NCI-H2107 treated with DMSO at 0.1 percent for 48 hours (cell line): ENCODE data around the gene AFAP1.

ENCODE experiments used
- DNase-seq: peaks from one replicate; lab custom pipeline; 2025; ENCODE audit not compliant: unreplicated experiment; lab: John Stamatoyannopoulos, UW

Gene AFAP1

GRCh38 chr4:7788694-7789425 is 150.8 kb downstream of the AFAP1 start:
- no peak for DNase-seq

GRCh38 chr4:7788193-7788592 is 151.5 kb downstream of the AFAP1 start:
- no peak for DNase-seq

DNA sequence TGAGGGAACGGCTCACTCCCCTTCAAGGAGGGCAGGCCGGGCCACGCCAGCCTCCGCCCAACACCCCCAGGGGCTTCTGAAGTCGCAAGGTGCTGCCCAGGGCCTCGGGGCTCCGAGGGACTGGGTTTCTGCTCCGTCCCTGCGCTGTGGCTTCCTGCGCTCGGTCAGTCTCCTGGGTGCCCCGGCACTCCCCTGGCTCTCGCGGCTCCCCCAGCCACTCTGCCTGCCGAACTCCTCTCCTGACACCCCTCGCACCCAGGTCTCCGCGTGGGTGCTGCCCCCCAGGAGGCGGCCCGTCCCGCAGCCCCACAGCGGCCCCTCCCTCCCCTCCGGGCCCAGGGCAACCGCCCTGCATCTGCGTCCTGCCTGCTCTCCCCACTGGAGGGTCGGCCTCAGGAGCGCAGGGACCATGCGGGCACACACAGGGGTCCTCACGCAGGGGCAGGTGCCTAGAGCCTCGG is 151.9 kb downstream of the AFAP1 start:
- DNase-seq, result no peak

- DNase-seq, result no peak
Observed at GRCh38 chr4:7787067-7787466, 152.6 kb downstream of the AFAP1 start.

GRCh38 chr4:7786517-7786916 is 153.1 kb downstream of the AFAP1 start:
- no peak for DNase-seq

DNA sequence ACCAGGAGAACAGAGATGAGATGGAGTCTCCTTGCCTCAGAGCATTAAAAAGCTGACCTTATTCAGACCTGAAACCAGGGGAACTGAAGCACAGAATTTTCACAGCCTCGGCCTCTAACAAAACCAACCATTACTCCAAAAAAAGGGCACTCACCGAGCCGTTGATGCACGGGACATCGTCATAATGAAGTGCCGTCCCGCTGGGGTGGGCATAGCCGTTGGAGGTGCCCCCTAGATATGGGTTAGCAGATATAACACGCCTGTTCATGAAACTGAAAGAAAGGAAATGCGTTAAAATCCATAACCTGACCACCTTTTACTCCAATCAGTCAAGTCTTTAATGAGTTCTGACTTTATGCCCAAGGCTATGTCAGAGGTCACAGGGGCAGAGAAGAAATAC is 153.6 kb downstream of the AFAP1 start:
- DNase-seq, result no peak

GRCh38 chr4:7785017-7785416 is 154.6 kb downstream of the AFAP1 start:
- no peak for DNase-seq

DNA sequence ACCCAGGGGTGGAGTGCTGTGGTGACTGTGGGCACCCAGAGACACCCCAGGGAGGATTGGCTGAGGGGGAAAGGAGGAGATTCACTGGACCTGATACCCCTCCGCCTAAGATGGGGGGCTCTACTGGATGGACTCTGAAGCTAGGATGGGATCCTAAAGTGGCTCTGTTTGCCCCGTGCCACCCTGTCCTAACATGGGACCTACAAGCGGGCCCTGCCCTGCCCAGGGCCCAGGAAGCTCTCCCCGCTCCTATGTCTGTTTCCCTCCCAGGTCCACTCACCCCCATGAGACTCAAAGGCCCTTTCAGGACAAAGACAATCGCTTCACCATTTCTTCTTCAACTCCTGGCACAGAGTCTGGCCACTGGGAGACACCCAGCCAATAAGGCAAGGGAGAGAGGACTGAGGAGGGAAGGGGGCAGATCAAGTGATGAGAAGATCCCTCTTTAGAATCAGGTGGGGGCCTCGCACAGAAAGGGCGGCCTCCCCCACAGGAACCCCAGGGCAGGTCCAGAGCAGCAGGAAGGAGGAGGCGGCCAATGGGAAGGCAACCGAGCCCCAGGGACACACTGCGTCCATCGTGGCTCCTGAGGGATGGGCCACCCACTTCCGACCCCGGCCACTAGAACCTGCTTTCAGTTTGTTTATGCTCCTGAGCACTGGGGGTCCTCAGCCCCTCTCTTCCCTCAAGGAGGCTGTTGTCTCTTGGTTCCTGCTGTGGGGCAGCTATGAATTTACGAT is 155.4 kb downstream of the AFAP1 start:
- DNase-seq, result no peak

- no peak for DNase-seq
Observed at GRCh38 chr4:7783541-7783940, 156.1 kb downstream of the AFAP1 start.

DNA sequence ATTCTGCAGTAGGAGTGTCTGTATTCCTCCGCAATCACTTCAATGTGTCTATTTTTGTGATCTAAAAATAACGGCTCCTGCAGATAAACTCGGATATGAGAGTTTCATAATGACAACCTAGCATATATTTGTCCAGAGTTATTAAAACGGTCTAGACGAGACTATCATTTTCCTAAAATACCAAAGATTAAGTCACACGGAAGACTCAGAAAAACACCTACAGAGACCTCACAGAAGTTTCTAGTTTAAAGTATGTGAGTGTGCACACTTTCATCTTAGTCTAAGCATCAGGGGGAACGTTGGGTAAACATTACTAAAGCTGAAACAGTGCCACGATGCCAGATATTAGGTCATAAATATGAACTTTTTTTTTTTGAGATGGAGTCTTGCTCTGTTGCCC is 156.9 kb downstream of the AFAP1 start:
- DNase-seq, result no peak

DNA sequence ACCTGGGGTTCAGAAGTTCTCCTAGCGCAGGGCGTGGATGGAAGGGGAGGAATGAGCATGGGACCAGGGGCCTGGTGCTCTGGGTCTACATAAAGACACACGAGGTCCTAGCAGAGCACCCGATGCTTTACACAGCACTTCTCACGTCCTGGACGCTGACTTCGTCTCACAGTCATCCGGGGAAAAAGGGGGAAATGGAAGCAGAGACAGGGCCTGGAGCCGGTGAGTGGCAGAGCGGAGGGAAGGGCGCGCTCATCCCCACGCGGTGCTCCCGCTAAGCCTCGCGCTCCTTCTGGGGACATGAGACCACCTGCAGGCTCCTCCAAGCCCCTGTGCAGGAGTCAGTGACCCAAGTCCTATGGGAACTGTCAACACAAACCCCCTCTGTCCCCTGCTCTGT is 157.7 kb downstream of the AFAP1 start:
- no peak for DNase-seq

- no peak for DNase-seq
Observed at GRCh38 chr4:7781366-7781765, 158.3 kb downstream of the AFAP1 start.

DNA sequence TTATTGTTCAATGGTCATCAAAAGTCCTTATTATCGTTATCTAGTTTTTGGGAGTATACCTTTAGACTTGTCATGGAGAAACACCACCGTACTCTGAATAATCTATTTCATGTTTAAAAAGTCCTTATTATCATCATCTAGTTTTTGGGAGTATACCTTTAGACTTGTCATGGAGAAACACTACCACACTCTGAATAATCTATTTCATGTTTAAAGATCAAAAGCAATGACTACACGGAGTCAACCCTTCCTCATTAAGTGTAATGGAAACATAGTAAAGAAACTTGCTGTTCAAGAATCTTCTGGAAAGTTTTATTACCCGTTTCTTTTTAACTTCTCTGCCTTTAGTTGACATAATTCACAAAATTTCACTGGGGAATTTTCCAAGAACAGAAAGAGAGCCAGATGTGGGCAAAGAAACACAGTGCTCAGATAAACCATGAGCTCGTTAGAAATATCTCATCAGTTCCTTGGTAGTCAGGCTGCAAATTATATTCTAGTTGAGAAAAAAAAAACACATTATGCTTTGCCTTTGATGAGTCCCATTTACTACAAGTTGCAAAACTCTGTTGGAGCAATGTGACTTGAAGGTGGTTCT is 158.8 kb downstream of the AFAP1 start:
- no peak for DNase-seq

- DNase-seq, result no peak
Observed at GRCh38 chr4:7779432-7779768, 160.3 kb downstream of the AFAP1 start.

DNA sequence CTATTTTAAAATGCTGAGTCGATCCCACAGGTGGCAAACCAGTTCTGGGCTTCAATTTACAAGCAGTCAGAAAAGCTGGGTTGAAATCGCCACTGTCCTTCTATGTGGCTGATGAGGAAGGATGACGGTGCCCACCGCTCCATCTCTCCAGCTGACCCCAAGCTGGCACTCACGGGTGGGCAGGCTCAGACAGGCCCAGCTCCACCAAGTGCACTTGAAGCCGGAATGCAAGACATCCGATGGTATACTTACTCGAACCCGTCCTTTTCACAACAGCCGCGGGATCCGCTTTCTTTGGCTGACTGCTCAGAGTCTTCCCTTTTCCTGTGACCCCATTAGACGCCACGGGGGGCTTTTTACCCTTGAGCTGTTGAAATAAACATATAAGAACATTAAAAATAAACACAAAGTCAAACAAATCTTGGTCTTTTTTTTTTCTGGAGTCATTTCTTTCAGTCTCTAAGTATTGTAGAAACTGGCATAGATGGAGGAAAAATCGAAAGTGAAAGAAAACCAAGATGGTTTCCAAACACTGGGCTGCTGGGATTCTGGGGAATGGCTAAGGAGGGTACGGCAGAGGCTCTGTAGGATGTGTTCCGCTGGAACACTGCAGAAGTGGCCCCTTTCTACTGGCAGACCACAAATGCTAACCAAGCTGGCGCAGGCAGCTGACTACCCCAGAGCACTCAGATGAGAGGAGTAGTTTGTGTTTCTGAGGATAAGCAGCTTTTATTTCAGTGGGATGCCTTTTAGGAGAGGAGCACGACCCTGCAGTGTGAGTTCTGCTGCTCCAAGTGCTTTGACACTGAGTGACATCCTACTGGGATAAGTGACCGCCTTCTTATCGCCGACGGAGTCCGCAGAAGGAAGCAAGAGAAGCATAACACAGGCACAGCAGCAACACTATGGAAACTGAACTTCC is 160.9 kb downstream of the AFAP1 start:
- no peak for DNase-seq

DNA sequence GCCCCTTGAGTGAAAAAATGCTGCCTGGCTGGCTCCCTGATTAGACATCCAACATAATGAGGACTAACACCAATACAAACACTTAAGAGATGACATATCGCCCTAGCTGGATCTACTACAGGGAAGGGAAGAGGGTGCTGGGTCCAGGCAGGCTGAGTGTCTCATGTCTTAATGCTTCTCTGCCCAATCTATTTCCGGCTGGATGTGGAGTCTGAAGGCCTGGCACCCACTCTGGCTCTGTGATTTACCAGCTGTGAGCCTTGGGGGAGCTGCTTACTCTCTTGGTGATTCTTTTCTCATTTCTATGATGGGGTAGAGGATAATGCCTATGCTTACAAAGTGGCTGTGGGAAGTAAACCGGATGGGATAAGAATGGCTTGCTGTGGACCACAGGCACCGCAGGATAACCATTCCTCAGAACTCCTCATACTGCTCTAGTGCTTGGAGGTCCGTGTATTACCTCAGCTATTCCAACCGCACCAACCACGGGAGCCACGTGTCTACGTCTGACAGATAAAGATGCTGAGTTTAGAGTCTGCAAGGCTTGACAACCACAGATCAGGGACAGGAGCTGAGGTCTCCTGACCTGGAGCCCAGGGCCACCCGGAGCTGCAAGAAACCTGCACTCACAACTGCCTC is 161.7 kb downstream of the AFAP1 start:
- no peak for DNase-seq

- no peak for DNase-seq
Observed at GRCh38 chr4:7777017-7777710, 162.5 kb downstream of the AFAP1 start.

DNA sequence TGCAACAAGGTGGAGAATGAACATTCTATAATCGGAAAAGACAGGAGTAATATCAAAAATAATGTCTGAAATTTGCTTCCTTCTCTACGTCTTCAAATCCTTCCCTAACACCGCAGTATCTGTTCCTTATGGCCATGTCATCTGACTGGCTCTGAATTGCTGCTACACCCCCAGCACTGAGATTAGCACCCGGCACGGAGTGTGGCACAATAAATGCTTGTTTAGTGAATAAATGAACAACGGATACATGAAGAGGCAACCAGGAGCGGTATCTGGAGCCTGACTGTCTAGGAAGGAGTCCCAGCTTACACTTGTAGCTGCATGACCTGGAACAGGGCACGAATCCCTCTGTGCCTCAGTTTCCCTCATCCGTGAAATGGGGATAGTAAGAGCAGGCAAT is 164.3 kb downstream of the AFAP1 start:
- no peak for DNase-seq

DNA sequence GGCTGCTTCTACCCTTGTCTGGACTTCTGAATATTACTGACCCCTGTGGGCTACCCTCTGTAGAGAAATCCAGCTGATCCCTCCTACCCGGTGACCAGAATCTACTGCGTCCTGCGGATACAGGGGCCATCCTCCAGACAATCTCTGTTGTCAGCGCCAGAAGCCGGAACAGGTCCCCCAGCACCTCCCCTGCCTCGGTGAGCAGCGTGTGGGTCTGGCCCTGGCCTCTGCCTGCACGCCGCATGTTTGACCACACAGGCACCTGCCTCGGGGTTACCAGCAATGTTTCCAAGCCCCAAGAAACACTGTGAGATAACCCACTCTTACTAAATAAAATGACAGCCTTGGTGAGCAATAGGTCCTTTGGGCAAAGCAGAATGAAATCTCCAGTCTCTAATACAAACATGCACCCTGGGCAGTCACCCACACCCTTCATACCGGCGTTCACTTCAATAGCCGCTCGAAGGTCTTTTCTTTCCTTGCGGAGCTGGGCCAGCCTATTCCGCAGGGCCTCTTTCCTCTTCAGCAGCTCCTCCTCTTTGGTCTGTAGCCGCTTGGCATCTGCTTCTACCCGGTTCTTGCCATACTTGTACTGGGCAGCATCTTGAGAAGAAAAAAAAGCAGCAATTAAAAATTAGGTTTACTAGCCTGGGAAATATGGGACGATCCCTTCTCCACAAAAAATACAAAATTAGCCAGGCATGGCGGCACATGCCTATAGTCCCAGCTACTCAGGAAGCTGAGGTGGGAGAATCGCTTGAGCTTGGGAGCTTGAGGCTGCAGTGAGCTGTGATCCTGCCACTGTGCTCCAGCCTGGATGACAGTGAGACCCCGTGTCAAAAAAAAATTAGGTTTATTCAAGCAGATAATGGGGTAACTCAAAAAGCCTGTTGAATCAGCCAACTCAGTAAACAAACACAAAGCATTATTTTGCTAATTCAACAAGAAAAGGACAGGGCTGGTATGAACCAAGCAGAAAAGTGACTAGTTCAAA is 165.1 kb downstream of the AFAP1 start:
- DNase-seq, result no peak
